Astrocyte of the spinal cord (primary cell): ENCODE data around the gene SLFN5.

ENCODE experiments used
- DNase-seq: peaks from one replicate; pipeline ENCODE4 v3.0.0; 2011; ENCODE audit warnings: low read depth, low spot score
- H3K4me3 ChIP-seq: 2 replicates; pipeline ENCODE4 v1.5.1; 2011; ENCODE audit warnings: low read depth, mild to moderate bottlenecking, low read length, moderate library complexity
- CTCF ChIP-seq: IDR thresholded peaks from 2 replicates; pipeline ENCODE4 v1.5.1; 2012; ENCODE audit warnings: low read depth, mild to moderate bottlenecking, low read length, inconsistent platforms
- in situ Hi-C: cut with HindIII; loops from 2 replicates; pipeline ENCODE4 v1.10.0; 2017; ENCODE audit warnings: low sequenced_read_pairs

SLFN5 gene

GRCh38 chr17:35283767-35284166 is 40.9 kb downstream of the SLFN5 start:
- H3K4me3 ChIP-seq = no peak overlapping the region
- no peak for DNase-seq
- in situ Hi-C loops = no loop called here
- TF ChIP-seq CTCF = no peak

DNA sequence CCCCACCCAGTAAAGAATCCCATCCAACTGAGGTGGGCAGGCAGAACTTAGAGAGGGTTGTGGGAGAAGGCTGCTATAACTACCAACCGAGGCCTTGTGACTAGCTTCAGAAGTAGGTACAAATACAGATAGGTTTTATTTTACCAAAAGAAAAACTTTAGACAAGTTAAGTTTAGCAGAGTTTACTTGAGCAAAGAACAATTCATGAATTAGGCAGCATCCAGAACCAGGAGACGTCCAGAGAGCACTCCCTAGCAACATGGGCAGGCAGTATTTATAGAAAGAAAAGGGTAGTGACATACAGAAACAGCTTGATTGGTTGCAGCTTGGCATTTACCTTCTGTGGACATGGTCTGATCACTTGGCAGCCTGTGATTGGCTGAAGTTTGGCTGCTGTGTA is 42.1 kb downstream of the SLFN5 start:
- TF ChIP-seq CTCF = no peak
- in situ Hi-C loops = no loop called here
- H3K4me3 ChIP-seq = no peak overlapping the region
- DNase-seq = no peak

DNA sequence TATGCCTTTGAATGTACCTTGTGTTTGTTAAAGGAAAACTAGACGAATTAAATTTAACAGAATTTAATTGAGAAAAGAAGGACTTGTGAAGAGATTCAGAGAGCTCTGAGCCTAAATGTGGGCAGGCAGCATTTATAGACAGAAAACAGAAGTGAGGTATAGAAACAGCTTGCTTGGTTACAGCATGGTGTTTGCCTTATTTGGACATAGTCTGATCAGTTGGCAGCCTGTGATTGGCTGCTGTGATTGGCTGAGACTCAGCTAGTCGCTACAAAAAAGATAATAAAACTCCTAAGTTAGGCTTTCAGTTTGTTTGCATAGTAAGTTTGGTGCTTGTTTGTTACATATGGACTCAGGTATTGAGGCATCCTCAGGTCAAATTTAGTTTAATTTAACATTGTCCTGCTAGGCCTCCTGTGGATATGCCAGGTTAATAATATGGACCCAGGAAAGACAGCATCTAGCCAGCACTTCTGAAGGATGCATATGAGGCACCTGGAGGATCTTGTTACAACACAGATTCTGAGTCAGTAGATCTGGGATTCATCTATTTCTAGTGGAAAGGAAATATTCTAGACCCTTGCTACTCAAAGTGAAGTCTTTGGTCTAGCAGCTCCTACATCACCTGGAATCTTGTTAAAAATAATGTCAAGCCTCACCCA is 43.4 kb downstream of the SLFN5 start:
- no peak for DNase-seq
- no peak overlapping the region for H3K4me3 ChIP-seq

GRCh38 chr17:35287286-35287811 is 44.5 kb downstream of the SLFN5 start:
- H3K4me3 ChIP-seq = no peak overlapping the region
- no peak for TF ChIP-seq CTCF
- in situ Hi-C loops = no loop called here
- DNase-seq = no peak

More for the DNA sequence above, 43.4 kb downstream of the SLFN5 start:
- TF ChIP-seq CTCF = no peak
- in situ Hi-C loops = no loop called here

DNA sequence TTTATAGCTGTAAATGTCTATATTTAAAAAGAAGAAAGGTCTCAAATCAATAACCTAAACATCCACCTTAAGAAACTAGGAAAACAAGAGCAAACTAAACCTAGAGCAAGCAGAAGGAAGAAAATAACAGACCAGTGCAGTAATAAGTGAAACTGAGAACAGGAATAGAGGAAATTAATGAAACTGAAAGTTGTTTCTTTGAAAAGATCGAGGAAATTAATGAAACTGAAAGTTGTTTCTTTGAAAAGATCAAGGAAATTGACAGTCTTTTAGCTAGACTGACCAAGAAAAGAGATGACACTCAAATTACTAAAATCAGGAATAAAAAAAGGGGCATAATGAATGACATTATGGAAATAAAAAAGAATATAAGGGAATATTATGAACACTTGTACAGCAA is 46.4 kb downstream of the SLFN5 start:
- no peak for TF ChIP-seq CTCF
- in situ Hi-C loops = no loop called here
- DNase-seq = no peak
- no peak overlapping the region for H3K4me3 ChIP-seq

- in situ Hi-C loops = no loop called here
- no peak overlapping the region for H3K4me3 ChIP-seq
- no peak for TF ChIP-seq CTCF
- peak; percentile 16 for DNase-seq
These were observed 48.9 kb downstream of the SLFN5 start for GRCh38 chr17:35291802-35292201.
